Tibial nerve (tissue), 4 donors: Measurements from ENCODE around the gene PLA2G4A. TPM values are rescaled to one million over a fixed set of nuclear protein-coding genes. Genes with fewer than 3 reads are reported as not detected.

Source experiments
- DNase-seq, 2 donors: peaks; one replicate each; pipeline ENCODE4 v3.0.0-alpha.2; 2019; ENCODE audit warnings: low spot score in 2 of 2
- H3K27ac ChIP-seq, 4 donors: fragments of 200-600 bp; sonication (generic) in 3 of 4; one replicate each; pipeline ENCODE4 v1.5.1; 2017 to 2019; ENCODE audit warnings: mild to moderate bottlenecking in 1 of 4
- H3K27me3 ChIP-seq, 2 donors: fragments of 200-600 bp; sonication (generic) in 1 of 2; one replicate each; pipeline versions ENCODE4 v1.5.1 to v1.6.0; 2017 to 2019
- H3K36me3 ChIP-seq, 3 donors: fragments of 200-600 bp; sonication (generic); one replicate each; pipeline ENCODE4 v1.5.1; 2018 to 2019
- H3K4me1 ChIP-seq, 4 donors: fragments of 200-600 bp; sonication (generic) in 3 of 4; one replicate each; pipeline ENCODE4 v1.5.1; 2017 to 2019
- H3K4me3 ChIP-seq, 4 donors: fragments of 200-600 bp; sonication (generic) in 3 of 4; one replicate each; pipeline ENCODE4 v1.5.1; 2017 to 2019; ENCODE audit warnings: mild to moderate bottlenecking in 1 of 4, moderate library complexity in 1 of 4
- H3K9me3 ChIP-seq, 4 donors: fragments of 200-600 bp; sonication (generic) in 3 of 4; one replicate each; pipeline ENCODE4 v1.5.1; 2017 to 2019
- EP300 ChIP-seq, 2 donors: sonication (generic); formaldehyde crosslinking; IDR thresholded peaks; one replicate each; pipeline ENCODE4 v1.6.1; 2017; ENCODE audit warnings: antibody characterized with exemption in 2 of 2, mild to moderate bottlenecking in 1 of 2
- POLR2A ChIP-seq, 2 donors: fragments of 450-650 bp; IDR thresholded peaks; one replicate each; pipeline ENCODE4 v1.6.1; 2017; ENCODE audit warnings: antibody characterized with exemption in 2 of 2, mild to moderate bottlenecking in 2 of 2, moderate library complexity in 2 of 2
- WGBS, 2 donors: methylation state at CpG; one replicate each; pipeline ENCODE4 v1.1.5; 2018; 5-methylcytosine and 5-hydroxymethylcytosine counted together
- total RNA-seq, 4 donors: library from RNA; depleted of rRNA; stranded (reverse); fragments of >200 nt; gene quantifications; one replicate each; pipeline ENCODE4 v1.1.0, GENCODE V29; 2016
- TF ChIP-seq, protein P1 (sequence below), 5 experiments: fragments of 200-600 bp in 3 of 5; fragments of 450-650 bp in 2 of 5; sonication (generic) in 3 of 5; IDR thresholded peaks; one replicate each; pipeline ENCODE4 v1.5.1; 2016 to 2019; ENCODE audit warnings: antibody characterized with exemption in 5 of 5, mild to moderate bottlenecking in 3 of 5, moderate library complexity in 2 of 5

Gene PLA2G4A
- total RNA-seq, 4 donors from 2014 or later: 3.7 to 7.2 (median 6.3) TPM

DNA sequence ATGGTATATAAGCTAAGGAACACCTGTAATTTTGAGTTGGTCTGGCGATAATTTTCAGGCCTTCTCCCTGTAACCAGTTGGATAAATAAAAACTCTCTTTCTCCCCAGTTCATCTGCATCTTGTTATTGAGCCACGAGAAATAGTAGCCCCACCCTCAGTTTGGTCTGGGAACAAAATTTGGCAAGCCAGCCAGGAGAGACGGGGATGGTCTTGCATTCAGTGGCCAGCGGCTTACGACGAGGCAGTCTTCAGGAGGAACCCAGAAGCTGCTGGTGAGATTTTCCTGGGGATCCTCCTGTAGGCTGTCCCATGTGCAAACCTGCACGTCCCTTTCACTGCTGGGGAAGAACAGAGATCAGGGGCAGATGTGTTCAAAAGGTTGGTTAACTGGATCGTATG is 174.6 kb downstream of the PLA2G4A start:
- Histone ChIP-seq H3K4me1 (no peaks in the 10 kb centered on the region), H3K27ac (no peak overlapping the region), H3K27me3 (no peaks in the 10 kb centered on the region), H3K9me3 (peaks cover 0 to 9% (median 0%) of the 10 kb centered on the region in 4 donors), H3K4me3 (no peak overlapping the region), H3K36me3 (no peaks in the 10 kb centered on the region)
- DNase-seq: no peak
- TF ChIP-seq, protein P1, sequence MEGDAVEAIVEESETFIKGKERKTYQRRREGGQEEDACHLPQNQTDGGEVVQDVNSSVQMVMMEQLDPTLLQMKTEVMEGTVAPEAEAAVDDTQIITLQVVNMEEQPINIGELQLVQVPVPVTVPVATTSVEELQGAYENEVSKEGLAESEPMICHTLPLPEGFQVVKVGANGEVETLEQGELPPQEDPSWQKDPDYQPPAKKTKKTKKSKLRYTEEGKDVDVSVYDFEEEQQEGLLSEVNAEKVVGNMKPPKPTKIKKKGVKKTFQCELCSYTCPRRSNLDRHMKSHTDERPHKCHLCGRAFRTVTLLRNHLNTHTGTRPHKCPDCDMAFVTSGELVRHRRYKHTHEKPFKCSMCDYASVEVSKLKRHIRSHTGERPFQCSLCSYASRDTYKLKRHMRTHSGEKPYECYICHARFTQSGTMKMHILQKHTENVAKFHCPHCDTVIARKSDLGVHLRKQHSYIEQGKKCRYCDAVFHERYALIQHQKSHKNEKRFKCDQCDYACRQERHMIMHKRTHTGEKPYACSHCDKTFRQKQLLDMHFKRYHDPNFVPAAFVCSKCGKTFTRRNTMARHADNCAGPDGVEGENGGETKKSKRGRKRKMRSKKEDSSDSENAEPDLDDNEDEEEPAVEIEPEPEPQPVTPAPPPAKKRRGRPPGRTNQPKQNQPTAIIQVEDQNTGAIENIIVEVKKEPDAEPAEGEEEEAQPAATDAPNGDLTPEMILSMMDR (IDR thresholded peaks at IDR 0.05): no peak
- TF ChIP-seq EP300 (IDR thresholded peaks at IDR 0.05): no peak
- TF ChIP-seq POLR2A (IDR thresholded peaks at IDR 0.05): no peak
- WGBS, 2 donors: 87 to 91% methylated on average over 8 of the region's 8 CpGs

DNA sequence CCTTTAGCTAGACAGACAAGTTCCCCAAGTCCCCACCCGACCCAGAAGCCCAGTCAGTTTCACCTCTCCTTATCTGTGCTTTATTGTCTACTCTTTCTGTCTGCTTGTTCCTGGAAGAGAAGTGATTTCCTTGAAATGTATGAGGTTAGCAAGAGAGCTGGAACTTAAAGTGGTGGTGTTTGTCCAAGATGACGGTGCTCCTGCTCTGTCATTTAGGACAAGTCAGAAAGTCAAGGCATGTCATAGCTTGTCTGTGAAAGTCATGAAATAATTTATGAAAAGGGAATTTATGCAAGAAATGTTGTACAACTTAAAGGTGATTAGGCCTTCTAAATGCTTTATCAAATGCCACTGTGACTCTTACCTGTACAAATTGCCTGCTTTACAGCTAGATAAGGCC is 178.1 kb downstream of the PLA2G4A start:
- no peak overlapping the region for H3K27ac ChIP-seq
- TF ChIP-seq EP300 (IDR thresholded peaks at IDR 0.05) (no peak), POLR2A (IDR thresholded peaks at IDR 0.05) (no peak)
- TF ChIP-seq, protein P1 (IDR thresholded peaks at IDR 0.05): no peak
- H3K27me3 ChIP-seq: no peaks in the 10 kb centered on the region
- no peaks in the 10 kb centered on the region for H3K36me3 ChIP-seq
- DNase-seq: no peak
- peaks cover 0 to 15% (median 0%) of the 10 kb centered on the region in 4 donors for H3K9me3 ChIP-seq
- H3K4me1 ChIP-seq: no peaks in the 10 kb centered on the region
- WGBS, 2 donors: 83 to 88% methylated on average over 2 of the region's 2 CpGs
- no peak overlapping the region for H3K4me3 ChIP-seq

DNA sequence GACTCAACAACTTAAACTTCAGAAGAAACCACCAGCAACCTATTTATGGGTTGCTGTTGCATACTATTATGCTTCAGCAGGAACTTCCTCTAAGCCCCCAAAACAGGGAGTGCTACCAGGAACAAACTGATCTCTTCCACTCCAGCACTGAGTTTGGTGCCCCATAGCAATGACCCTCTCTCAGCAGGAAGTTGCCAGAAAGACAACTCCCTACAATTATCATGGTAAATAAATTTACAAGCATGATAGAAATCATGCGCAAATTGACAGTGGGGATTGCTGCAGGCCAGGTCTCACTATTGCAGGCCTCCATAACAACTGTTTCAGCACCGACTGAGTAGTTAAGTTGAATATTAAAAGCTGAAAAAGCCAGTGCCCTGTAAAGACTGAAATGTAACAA is 180.6 kb downstream of the PLA2G4A start:
- H3K27me3 ChIP-seq: no peaks in the 10 kb centered on the region
- 67 to 78% methylated on average over 2 of the region's 2 CpGs for WGBS, 2 donors
- no peak overlapping the region for H3K4me3 ChIP-seq
- no peaks in the 10 kb centered on the region for H3K4me1 ChIP-seq
- H3K9me3 ChIP-seq: peaks cover 0 to 15% (median 0%) of the 10 kb centered on the region in 4 donors
- DNase-seq: no peak
- no peak overlapping the region for H3K27ac ChIP-seq
- H3K36me3 ChIP-seq: no peaks in the 10 kb centered on the region
- TF ChIP-seq POLR2A (IDR thresholded peaks at IDR 0.05) (no peak), EP300 (IDR thresholded peaks at IDR 0.05) (no peak)
- TF ChIP-seq, protein P1 (IDR thresholded peaks at IDR 0.05): no peak

DNA sequence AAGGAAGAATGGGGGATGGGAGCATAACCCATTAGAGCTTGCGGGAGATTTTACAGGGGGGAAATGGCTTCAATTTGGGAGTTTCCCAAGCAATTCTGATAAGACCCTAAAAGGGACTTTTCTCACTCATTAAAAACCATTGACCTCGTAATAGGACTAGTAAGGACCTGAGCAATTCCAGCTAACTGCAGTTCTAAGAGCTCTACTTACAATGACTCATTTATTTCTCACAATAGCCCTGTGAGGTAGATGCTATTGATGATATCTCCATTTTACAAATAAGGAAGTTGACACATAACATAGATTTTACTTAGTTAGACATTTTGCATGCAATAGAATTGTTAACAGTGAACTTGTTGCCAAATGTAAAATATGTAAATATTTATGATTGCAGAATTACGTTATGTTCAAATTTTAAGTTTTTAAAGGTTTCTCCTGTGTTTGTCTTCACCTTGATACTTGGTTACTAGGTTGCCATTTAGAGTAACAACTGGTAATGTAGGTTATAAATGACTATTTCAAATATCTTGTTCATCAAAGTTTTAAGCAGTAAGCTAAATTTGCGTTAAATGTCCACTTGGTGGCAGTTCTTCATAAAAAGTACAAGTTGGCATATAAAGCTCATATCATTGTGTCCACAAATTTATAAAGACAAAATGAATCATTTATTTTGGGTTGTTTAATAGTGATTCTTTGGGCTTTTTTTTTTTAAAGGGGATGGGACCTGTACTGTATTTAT is 182.0 kb downstream of the PLA2G4A start:
- Histone ChIP-seq H3K27ac (no peak overlapping the region), H3K27me3 (no peaks in the 10 kb centered on the region), H3K9me3 (peaks cover 0 to 15% (median 0%) of the 10 kb centered on the region in 4 donors), H3K4me3 (no peak overlapping the region), H3K4me1 (no peaks in the 10 kb centered on the region), H3K36me3 (no peaks in the 10 kb centered on the region)
- WGBS, 2 donors: 73 to 77% methylated on average over 4 of the region's 4 CpGs
- no peak for DNase-seq
- TF ChIP-seq EP300 (IDR thresholded peaks at IDR 0.05) (no peak), POLR2A (IDR thresholded peaks at IDR 0.05) (no peak)
- TF ChIP-seq, protein P1 (IDR thresholded peaks at IDR 0.05): no peak

DNA sequence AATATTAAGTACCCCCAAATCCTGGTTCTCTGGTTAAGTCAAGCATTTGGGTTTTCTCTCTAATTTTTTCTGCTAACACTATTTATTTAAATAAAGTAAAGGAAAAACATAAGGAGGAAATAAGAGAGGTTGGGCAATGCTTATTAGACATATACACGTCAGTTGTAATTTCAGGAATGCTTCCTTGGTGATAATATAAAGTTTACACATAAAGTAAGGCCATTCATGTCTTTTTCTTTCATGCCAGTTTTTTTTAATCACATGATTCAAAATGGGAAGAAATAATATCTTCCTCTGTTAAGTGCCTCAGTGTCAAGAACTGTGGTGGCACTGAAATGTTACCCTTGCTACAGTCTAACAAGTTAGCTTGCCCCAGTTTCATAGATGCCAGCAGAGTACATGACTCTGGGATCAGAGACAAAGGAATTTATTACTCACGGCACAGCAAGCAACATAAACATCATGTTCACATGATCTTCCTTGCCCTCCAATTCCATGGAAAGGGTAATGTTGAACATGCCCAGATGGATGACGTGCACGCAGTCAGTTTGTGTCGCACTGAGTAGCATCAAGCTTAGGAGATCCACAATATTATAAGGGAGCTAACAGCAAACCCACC is 184.9 kb downstream of the PLA2G4A start:
- no peaks in the 10 kb centered on the region for H3K36me3 ChIP-seq
- TF ChIP-seq, protein P1 (IDR thresholded peaks at IDR 0.05): no peak
- TF ChIP-seq EP300 (IDR thresholded peaks at IDR 0.05): no peak
- no peak for TF ChIP-seq POLR2A (IDR thresholded peaks at IDR 0.05)
- H3K27ac ChIP-seq: no peak overlapping the region
- WGBS, 2 donors: 73 to 83% methylated on average over 5 of the region's 5 CpGs
- no peak for DNase-seq
- H3K4me3 ChIP-seq: no peak overlapping the region
- H3K9me3 ChIP-seq: peaks cover 0 to 3% (median 0%) of the 10 kb centered on the region in 4 donors
- no peaks in the 10 kb centered on the region for H3K4me1 ChIP-seq
- no peaks in the 10 kb centered on the region for H3K27me3 ChIP-seq
